Colonic mucosa (tissue), 4 donors: ENCODE results near the gene IQGAP2. TPM values are rescaled to one million over a fixed set of nuclear protein-coding genes. Genes with fewer than 3 reads are reported as not detected.

Experiments
- DNase-seq: peaks from one replicate; pipeline ENCODE4 v3.0.0-alpha.2; 2020
- H3K27ac ChIP-seq: fragments of 200-600 bp; one replicate; pipeline ENCODE4 v1.8.0; 2021
- H3K27me3 ChIP-seq: fragments of 200-600 bp; one replicate; pipeline ENCODE4 v1.8.0; 2021
- H3K36me3 ChIP-seq: fragments of 200-600 bp; one replicate; pipeline ENCODE4 v1.8.0; 2021
- H3K4me1 ChIP-seq: fragments of 200-600 bp; one replicate; pipeline ENCODE4 v1.8.0; 2021; ENCODE audit warnings: mild to moderate bottlenecking
- H3K4me3 ChIP-seq: fragments of 200-600 bp; one replicate; pipeline ENCODE4 v1.8.0; 2021
- H3K9ac ChIP-seq, 2 donors: one replicate each; pipeline ENCODE4 v1.7.0; 2013; ENCODE audit warnings: control low read depth in 2 of 2, low read depth in 2 of 2, low read length in 2 of 2
- H3K9me3 ChIP-seq: fragments of 200-600 bp; one replicate; pipeline ENCODE4 v1.8.0; 2021
- intact Hi-C: fragments of 100-400 bp; cut with DNase I; formaldehyde crosslinking; loops from one replicate; pipeline ENCODE4 v1.14.1; 2022
- total RNA-seq, 2 donors: library from RNA; stranded (reverse); fragmentation: NEBNext Ultra II Directional in 1 of 2; extraction: Animal tissue kit (Norgen Biotek cat#: 25700) in 1 of 2; gene quantifications; one replicate each; pipeline ENCODE4 v1.2.1, GENCODE V29; 2021
- TF ChIP-seq, protein P1 (sequence below): fragments of 200-600 bp; IDR thresholded peaks from one replicate; pipeline ENCODE4 v1.8.0; 2022; ENCODE audit warnings: antibody characterized with exemption, mild to moderate bottlenecking
- donor health status: healthy.
- donor health status: DM: no; HTN: no; CAD: no.
- donor health status: DM: no; HTN: no; CAD: no.

IQGAP2 gene
- total RNA-seq, 2 donors from 2014 or later, result 62.2 to 75.6 TPM

DNA sequence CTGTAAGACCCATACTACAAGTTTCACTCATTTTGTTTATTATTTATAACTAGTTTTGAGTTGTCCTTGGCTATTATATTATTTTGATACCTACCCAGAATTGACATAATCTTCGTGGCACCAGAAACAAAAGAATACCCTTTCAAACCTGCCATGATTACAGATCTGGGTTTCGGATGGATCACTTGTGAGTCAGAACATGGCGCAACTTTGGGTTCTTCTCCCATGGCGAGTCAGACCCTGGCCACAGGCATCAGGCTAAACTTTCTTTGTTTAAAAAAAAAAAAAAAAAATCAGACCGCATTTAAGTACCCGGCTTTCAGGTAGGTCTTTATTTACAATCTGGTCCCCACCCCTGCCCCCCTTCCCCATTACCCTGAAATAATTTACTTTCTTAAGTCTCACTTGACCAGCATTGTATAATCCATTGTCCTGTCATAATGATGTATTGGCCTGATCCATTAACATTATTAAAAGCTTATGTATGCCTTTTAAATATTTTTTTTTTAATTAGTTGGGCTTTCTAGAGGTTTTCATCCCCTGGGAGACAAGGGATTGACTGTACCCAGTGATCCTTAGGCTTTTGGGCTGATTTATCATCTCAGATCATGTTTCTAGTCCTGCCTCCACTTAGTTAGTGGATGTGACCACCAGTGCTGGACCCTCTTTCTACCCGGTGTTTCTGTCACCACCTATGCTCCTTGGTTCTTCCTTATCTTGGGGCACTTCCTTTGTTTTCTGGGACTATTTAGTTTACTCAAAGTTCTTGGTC is 176.3 kb downstream of the IQGAP2 start:
- intact Hi-C loops, result no loop called here
- Histone ChIP-seq H3K36me3 (no peaks in the 10 kb centered on the region), H3K9ac (no peak overlapping the region), H3K4me3 (no peak overlapping the region), H3K9me3 (no peaks in the 10 kb centered on the region), H3K27ac (no peak overlapping the region), H3K4me1 (peaks cover 5% of the 10 kb centered on the region), H3K27me3 (no peaks in the 10 kb centered on the region)
- DNase-seq, result no peak
- TF ChIP-seq, protein P1, sequence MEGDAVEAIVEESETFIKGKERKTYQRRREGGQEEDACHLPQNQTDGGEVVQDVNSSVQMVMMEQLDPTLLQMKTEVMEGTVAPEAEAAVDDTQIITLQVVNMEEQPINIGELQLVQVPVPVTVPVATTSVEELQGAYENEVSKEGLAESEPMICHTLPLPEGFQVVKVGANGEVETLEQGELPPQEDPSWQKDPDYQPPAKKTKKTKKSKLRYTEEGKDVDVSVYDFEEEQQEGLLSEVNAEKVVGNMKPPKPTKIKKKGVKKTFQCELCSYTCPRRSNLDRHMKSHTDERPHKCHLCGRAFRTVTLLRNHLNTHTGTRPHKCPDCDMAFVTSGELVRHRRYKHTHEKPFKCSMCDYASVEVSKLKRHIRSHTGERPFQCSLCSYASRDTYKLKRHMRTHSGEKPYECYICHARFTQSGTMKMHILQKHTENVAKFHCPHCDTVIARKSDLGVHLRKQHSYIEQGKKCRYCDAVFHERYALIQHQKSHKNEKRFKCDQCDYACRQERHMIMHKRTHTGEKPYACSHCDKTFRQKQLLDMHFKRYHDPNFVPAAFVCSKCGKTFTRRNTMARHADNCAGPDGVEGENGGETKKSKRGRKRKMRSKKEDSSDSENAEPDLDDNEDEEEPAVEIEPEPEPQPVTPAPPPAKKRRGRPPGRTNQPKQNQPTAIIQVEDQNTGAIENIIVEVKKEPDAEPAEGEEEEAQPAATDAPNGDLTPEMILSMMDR, result no peak

DNA sequence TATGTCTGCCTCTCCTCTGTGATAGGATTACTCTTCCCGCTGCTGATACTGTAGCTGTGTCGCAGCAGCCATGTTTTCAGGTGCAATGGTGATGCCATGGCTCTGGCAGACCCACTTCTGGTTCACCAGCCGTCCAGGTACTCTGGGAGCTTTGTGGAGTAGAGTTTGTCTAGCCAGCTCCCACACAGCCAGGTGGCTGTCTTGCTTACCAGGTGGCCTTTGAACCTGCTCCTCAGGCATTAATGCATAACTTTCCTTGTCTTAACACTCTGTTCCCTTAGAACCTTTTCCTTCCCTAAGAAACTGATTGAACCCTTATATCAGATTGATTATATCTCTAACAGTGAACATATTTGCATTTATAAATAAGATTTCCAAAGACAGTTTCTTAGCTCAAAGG is 177.9 kb downstream of the IQGAP2 start:
- no peak overlapping the region for H3K27ac ChIP-seq
- DNase-seq, result no peak
- TF ChIP-seq, protein P1, result no peak
- no peak overlapping the region for H3K9ac ChIP-seq
- no peaks in the 10 kb centered on the region for H3K27me3 ChIP-seq
- no peak overlapping the region for H3K4me3 ChIP-seq
- H3K36me3 ChIP-seq, result no peaks in the 10 kb centered on the region
- peaks cover 5% of the 10 kb centered on the region for H3K4me1 ChIP-seq
- no peaks in the 10 kb centered on the region for H3K9me3 ChIP-seq
- intact Hi-C loops, result no loop called here

DNA sequence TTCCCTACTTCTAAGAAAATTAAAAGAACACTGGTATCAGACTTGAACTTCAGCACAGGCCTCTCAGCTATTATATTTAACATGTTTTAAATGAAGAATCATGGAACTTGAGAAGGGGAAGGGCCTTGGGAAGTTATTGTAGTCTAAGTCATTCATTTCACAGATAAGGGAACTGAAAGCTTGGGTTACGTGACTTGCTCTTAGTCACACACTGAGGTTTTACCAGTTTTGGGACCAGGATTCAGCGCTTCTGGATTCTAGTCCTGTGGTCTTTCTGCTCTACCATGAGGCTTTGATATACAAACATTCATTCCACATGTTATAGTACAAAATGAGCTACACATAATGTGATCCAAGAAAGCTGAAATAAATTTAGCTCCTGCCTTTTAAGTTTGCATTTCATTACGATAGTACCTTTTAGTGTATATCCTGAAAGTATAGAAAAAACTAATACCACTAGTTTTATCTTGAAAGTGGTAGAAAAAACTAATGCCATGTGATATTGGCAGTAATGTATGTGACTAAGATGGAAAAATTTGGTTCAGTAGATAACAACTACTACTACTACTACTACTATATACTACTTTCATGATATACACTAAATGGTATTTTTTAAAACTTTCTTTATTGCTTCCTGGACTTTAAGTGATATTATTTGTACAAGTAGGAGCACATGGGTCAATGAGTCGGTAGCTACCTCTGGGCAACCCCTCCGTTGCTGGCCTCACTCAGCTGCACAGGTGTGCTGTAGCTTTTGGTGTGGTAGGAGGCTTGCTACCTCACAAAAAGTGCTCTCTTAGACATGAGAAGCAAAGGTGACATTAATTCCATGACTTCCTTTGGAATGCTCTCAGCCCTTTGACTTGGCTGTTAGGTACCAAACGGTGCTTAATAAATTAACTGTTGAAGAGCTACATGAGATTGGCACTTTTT is 179.4 kb downstream of the IQGAP2 start:
- DNase-seq, result no peak
- H3K4me1 ChIP-seq, result peaks cover 5% of the 10 kb centered on the region
- intact Hi-C loops, result no loop called here
- peak overlapping the region in 1 of 2 donors; percentile 35 for H3K9ac ChIP-seq
- no peaks in the 10 kb centered on the region for H3K36me3 ChIP-seq
- H3K27me3 ChIP-seq, result no peaks in the 10 kb centered on the region
- TF ChIP-seq, protein P1, result no peak
- H3K4me3 ChIP-seq, result no peak overlapping the region
- H3K27ac ChIP-seq, result peak overlapping the region; percentile 31
- no peaks in the 10 kb centered on the region for H3K9me3 ChIP-seq

DNA sequence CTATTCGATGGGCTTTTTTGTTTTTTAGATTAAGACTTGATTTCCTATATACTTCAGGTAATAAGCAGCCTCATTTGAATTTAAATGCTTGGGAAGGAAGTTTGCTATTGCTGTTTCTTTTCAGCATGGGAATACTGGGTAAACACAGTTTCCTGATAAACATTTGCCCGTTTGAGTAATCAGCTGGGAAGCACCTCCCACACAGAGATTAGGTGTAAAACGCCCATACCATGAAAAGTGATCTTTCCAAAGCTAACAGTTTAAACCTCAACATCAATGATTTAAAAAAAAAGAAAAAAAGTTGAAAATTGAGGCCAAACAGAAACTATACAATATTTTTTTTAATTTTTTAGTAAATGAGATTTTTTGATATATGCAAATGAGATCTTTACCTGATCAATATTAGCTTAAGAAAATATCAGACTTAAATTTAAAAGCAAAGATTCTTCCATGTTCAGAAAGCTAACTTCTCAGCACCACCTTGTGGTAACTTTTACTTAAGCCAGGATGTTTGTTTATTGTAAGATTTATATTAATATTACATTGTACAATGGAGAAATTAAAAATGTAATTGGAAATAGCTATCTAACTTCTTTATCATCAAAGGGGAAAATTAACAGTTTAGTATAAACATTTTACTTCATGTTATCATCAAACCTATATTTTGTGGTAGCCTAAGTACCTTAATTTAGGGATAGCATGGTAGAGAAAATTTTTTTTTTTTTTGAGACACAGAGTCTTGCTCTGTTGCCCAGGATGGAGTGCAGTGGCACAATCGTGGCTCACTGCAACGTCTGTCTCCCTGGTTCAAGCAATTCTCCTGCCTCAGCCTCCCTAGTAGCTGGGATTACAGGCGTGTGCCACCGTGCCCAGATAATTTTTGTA is 180.3 kb downstream of the IQGAP2 start:
- intact Hi-C loops, result no loop called here
- Histone ChIP-seq H3K4me3 (no peak overlapping the region), H3K9ac (peak overlapping the region in 1 of 2 donors; percentile 35), H3K27me3 (no peaks in the 10 kb centered on the region), H3K27ac (peak overlapping the region; percentile 31), H3K9me3 (no peaks in the 10 kb centered on the region), H3K36me3 (no peaks in the 10 kb centered on the region), H3K4me1 (peaks cover 5% of the 10 kb centered on the region)
- TF ChIP-seq, protein P1, result peak; percentile 23
- no peak for DNase-seq

DNA sequence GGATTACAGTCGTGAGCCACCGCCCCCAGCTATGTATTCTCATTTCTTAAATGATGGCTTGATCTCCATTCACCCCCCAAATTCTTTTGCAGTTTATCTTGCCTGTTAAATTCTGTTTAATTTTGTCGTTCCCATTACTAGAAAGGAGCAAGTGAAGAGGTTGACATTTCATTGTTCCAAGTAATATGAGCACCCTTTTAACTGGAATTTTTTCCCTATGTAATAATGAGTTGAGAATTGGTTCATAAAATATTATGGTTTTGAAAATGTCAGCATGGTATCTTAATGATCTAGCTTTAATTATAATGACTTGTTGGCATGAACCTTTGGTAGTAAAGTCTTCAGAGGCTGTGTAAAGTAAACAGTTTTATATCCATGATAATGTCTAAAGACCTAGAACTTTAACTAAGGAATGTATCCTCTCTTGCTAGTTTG is 182.7 kb downstream of the IQGAP2 start:
- Histone ChIP-seq H3K9ac (no peak overlapping the region), H3K4me1 (peaks cover 5% of the 10 kb centered on the region), H3K36me3 (no peaks in the 10 kb centered on the region), H3K9me3 (no peaks in the 10 kb centered on the region), H3K27ac (no peak overlapping the region), H3K4me3 (no peak overlapping the region), H3K27me3 (no peaks in the 10 kb centered on the region)
- intact Hi-C loops, result no loop called here
- DNase-seq, result no peak
- TF ChIP-seq, protein P1, result no peak
